IMR-90 (cell line): ENCODE measurements around the gene EXPH5. TPM values are rescaled to one million over a fixed set of nuclear protein-coding genes. Genes with fewer than 3 reads are reported as not detected.

Experiments used
- ATAC-seq: fragments of 200-7000 bp; cut with Tn5 transposase; 2 replicates; pipeline ENCODE4 v1.9.1; 2020; ENCODE audit warnings: low read depth, mild to moderate bottlenecking, moderate library complexity
- BruUV-seq: library from RNA; stranded (reverse); fragments of 400-500 nt; replicated peaks from 2 replicates; lab custom pipeline; 2021; lab: Mats Ljungman, UMichigan
- CTCF ChIA-PET: fragments of 300-600 bp; formaldehyde crosslinking; extraction: SDS; loops from one replicate; lab custom pipeline; 2021; ENCODE audit warnings: antibody characterized with exemption; lab: Yijun Ruan, JAX
- POLR2A ChIA-PET: fragments of 300-600 bp; sonication (Branson Sonifier 250); formaldehyde crosslinking; loops from one replicate; lab custom pipeline; 2022; ENCODE audit warnings: antibody characterized with exemption; ENCODE audit not compliant: unreplicated experiment; lab: Charles Lee
- DNase-seq: peaks from one replicate; pipeline ENCODE4 v3.0.0; 2013
- H2AFZ ChIP-seq: replicated peaks from 2 replicates; pipeline ENCODE3; 2013; ENCODE audit warnings: low read length, mild to moderate bottlenecking; ENCODE audit not compliant: poor library complexity
- H2AK5ac ChIP-seq: 2 replicates; pipeline ENCODE4 v1.6.1; 2013; ENCODE audit warnings: low read depth, low read length, inconsistent platforms
- H2AK9ac ChIP-seq: replicated peaks from 2 replicates; pipeline ENCODE3; 2013; ENCODE audit warnings: mild to moderate bottlenecking, low read depth, low read length, moderate library complexity; ENCODE audit not compliant: poor library complexity
- H2BK120ac ChIP-seq: 2 replicates; pipeline ENCODE4 v1.6.1; 2013; ENCODE audit warnings: low read depth, low read length, inconsistent platforms
- H2BK15ac ChIP-seq: 3 replicates; pipeline ENCODE4 v1.6.1; 2013; ENCODE audit warnings: low read depth, low read length, inconsistent platforms
- H2BK20ac ChIP-seq: 2 replicates; pipeline ENCODE4 v1.6.1; 2013; ENCODE audit warnings: low read depth, mild to moderate bottlenecking, inconsistent platforms, low read length, moderate library complexity
- H2BK5ac ChIP-seq: 2 replicates; pipeline ENCODE4 v1.6.1; 2013; ENCODE audit warnings: mild to moderate bottlenecking, low read depth, low read length, inconsistent platforms; ENCODE audit not compliant: poor library complexity, severe bottlenecking
- H3K14ac ChIP-seq: replicated peaks from 2 replicates; pipeline ENCODE4 v1.6.1; 2013; ENCODE audit warnings: low read depth, low read length, inconsistent platforms
- H3K18ac ChIP-seq: 2 replicates; pipeline ENCODE4 v1.6.1; 2013; ENCODE audit warnings: low read depth, low read length, control low read depth
- H3K23ac ChIP-seq: 2 replicates; pipeline ENCODE4 v1.6.1; 2013; ENCODE audit warnings: low read depth, low read length, inconsistent platforms
- H3K27ac ChIP-seq: 2 replicates; pipeline ENCODE4 v1.5.1; 2013; ENCODE audit warnings: mild to moderate bottlenecking, control low read depth, low read length; ENCODE audit not compliant: insufficient read depth
- H3K27me3 ChIP-seq: 2 replicates; pipeline ENCODE4 v1.6.1; 2013; ENCODE audit warnings: low read length; ENCODE audit not compliant: control insufficient read depth, insufficient read depth
- H3K36me3 ChIP-seq: 2 replicates; pipeline ENCODE4 v1.6.1; 2013; ENCODE audit warnings: low read length, mixed read lengths; ENCODE audit not compliant: control insufficient read depth, insufficient read depth
- H3K4ac ChIP-seq: 2 replicates; pipeline ENCODE4 v1.6.1; 2013; ENCODE audit warnings: low read depth, low read length, inconsistent platforms
- H3K4me1 ChIP-seq: 2 replicates; pipeline ENCODE4 v1.6.1; 2013; ENCODE audit warnings: low read length, mixed read lengths; ENCODE audit not compliant: control insufficient read depth, insufficient read depth
- H3K4me2 ChIP-seq: 2 replicates; pipeline ENCODE4 v1.6.1; 2013; ENCODE audit warnings: low read depth, mild to moderate bottlenecking, control low read depth, low read length, moderate library complexity
- H3K4me3 ChIP-seq: 2 replicates; pipeline ENCODE4 v1.5.1; 2013; ENCODE audit warnings: low read depth, mild to moderate bottlenecking, control low read depth, low read length, moderate library complexity; ENCODE audit not compliant: insufficient read depth
- H3K56ac ChIP-seq: 2 replicates; pipeline ENCODE4 v1.6.1; 2013; ENCODE audit warnings: low read length, inconsistent platforms; ENCODE audit not compliant: insufficient read depth; ENCODE audit errors: extremely low read depth
- H3K79me1 ChIP-seq, 2 experiments: 2 replicates each; pipeline ENCODE4 v1.6.1; 2013; ENCODE audit warnings: low read length in 2 of 2, inconsistent platforms in 1 of 2, low read depth in 1 of 2
- H3K9ac ChIP-seq: 2 replicates; pipeline ENCODE4 v1.6.1; 2013; ENCODE audit warnings: low read depth, low read length, control low read depth
- H3K9me1 ChIP-seq: 2 replicates; pipeline ENCODE4 v1.6.1; 2013; ENCODE audit warnings: low read length, inconsistent platforms; ENCODE audit not compliant: insufficient read depth
- H3K9me3 ChIP-seq: 2 replicates; pipeline ENCODE4 v1.6.1; 2013; ENCODE audit warnings: low read length; ENCODE audit not compliant: control insufficient read depth, insufficient read depth
- H4K20me1 ChIP-seq: 2 replicates; pipeline ENCODE4 v1.6.1; 2013; ENCODE audit warnings: low read length, inconsistent platforms; ENCODE audit not compliant: insufficient read depth
- H4K5ac ChIP-seq: 2 replicates; pipeline ENCODE4 v1.6.1; 2013; ENCODE audit warnings: mild to moderate bottlenecking, low read depth, low read length, control low read depth
- H4K8ac ChIP-seq, 2 experiments: 2 replicates each; pipeline ENCODE4 v1.6.1; 2013; ENCODE audit warnings: low read depth in 2 of 2, low read length in 2 of 2, control low read depth in 1 of 2, inconsistent platforms in 1 of 2
- H4K91ac ChIP-seq: 2 replicates; pipeline ENCODE4 v1.6.1; 2013; ENCODE audit warnings: low read depth, low read length, inconsistent platforms; ENCODE audit not compliant: insufficient read depth
- CEBPB ChIP-seq: IDR thresholded peaks from 2 replicates; pipeline ENCODE4 v1.6.1; 2012; ENCODE audit warnings: low read depth, low read length, improper control_type of control experiment
- ELK1 ChIP-seq: fragments of 150-350 bp; IDR thresholded peaks from 2 replicates; pipeline ENCODE4 v1.6.1; 2016; ENCODE audit warnings: low read depth, mild to moderate bottlenecking, low read length, moderate library complexity, borderline replicate concordance
- MXI1 ChIP-seq: IDR thresholded peaks from 2 replicates; pipeline ENCODE4 v1.6.1; 2012; ENCODE audit warnings: low read depth, mild to moderate bottlenecking, low read length, moderate library complexity, borderline replicate concordance
- POLR2A ChIP-seq: IDR thresholded peaks from 2 replicates; pipeline ENCODE4 v1.6.1; 2012; ENCODE audit warnings: mild to moderate bottlenecking, low read depth, low read length
- SMC3 ChIP-seq: fragments of 150-350 bp; IDR thresholded peaks from 2 replicates; pipeline ENCODE4 v1.6.1; 2016; ENCODE audit warnings: low read depth, mild to moderate bottlenecking, antibody characterized with exemption, low read length, moderate library complexity
- USF2 ChIP-seq: fragments of 150-350 bp; IDR thresholded peaks from 2 replicates; pipeline ENCODE4 v1.6.1; 2017; ENCODE audit warnings: mild to moderate bottlenecking, antibody characterized with exemption, low read length, low read depth
- WGBS, 2 experiments: methylation state at CpG; one replicate each; pipeline versions ENCODE4 v1.1.5 to v1.1.7; 2013; ENCODE audit warnings: missing lambda C conversion rate in 2 of 2; ENCODE audit not compliant: insufficient read length in 1 of 2; ENCODE audit errors: extremely low coverage in 2 of 2; 5-methylcytosine and 5-hydroxymethylcytosine counted together
- dilution Hi-C: fragments of 300-500 bp; cut with HindIII; formaldehyde crosslinking; loops from one replicate; pipeline ENCODE4 v1.14.3; 2018; ENCODE audit warnings: low sequenced_read_pairs; ENCODE audit not compliant: unreplicated experiment
- in situ Hi-C: fragments of 300-500 bp; cut with MboI; formaldehyde crosslinking; loops from 3 replicates; pipeline ENCODE4 v1.14.3; 2019; ENCODE audit warnings: low sequenced_read_pairs, inconsistent platforms, mixed read lengths
- intact Hi-C: fragments of 100-400 bp; cut with micrococcal nuclease; formaldehyde crosslinking; loops from 2 replicates; pipeline ENCODE4 v1.10.0; 2022
- polyA plus RNA-seq, 3 experiments: library from polyadenylated mRNA; depleted of rRNA; stranded (reverse); fragments of >200 nt; gene quantifications; 2 replicates each; pipeline ENCODE4 v1.2.3, GENCODE V29; 2012; ENCODE audit warnings: low replicate concordance in 1 of 3
- total RNA-seq: library from RNA; depleted of rRNA; stranded (reverse); fragments of >200 nt; gene quantifications from 2 replicates; pipeline ENCODE4 v1.2.3, GENCODE V29; 2012

The EXPH5 gene
- total and polyA plus RNA-seq, 2 of the 4 experiments (the other 2 are of a cell fraction): 0.05 to 0.72 TPM

- no TSS peak for BruUV-seq
- in situ Hi-C loops: no loop called here
- CTCF ChIA-PET: no interaction called here
Measured at GRCh38 chr11:108568195-108568858, 25.2 kb downstream of the EXPH5 start.

More at GRCh38 chr11:108568195-108568858, 25.2 kb downstream of the EXPH5 start:
- ATAC-seq (no peak), DNase-seq (no peak)
- no peak overlapping the region for H2AK9ac ChIP-seq
- no peaks in the 10 kb centered on the region for H3K36me3 ChIP-seq
- no peak overlapping the region for H3K27ac ChIP-seq
- H3K56ac ChIP-seq: no peak overlapping the region
- no peaks in the 10 kb centered on the region; the same call in 1 of the 2 replicates for H3K9me1 ChIP-seq
- H2AK5ac ChIP-seq: no peak overlapping the region
- no peak overlapping the region for H3K4me2 ChIP-seq
- no peak overlapping the region for H2BK15ac ChIP-seq
- H3K27me3 ChIP-seq: no peaks in the 10 kb centered on the region
- H2BK20ac ChIP-seq: no peak overlapping the region
- H2AFZ ChIP-seq: no peak overlapping the region
- intact Hi-C loops: no loop called here
- TF ChIP-seq CEBPB (no peak), MXI1 (no peak), POLR2A (no peak), ELK1 (no peak), SMC3 (no peak), USF2 (no peak)
- POLR2A ChIA-PET: no interaction called here
- H4K8ac ChIP-seq: no peak overlapping the region
- H3K4ac ChIP-seq: no peak overlapping the region
- H2BK120ac ChIP-seq: no peak overlapping the region
- no peak overlapping the region for H4K91ac ChIP-seq
- H3K4me1 ChIP-seq: peaks cover under 1% of the 10 kb centered on the region
- no peak overlapping the region for H3K4me3 ChIP-seq
- dilution Hi-C loops: no loop called here
- H2BK5ac ChIP-seq: no peak overlapping the region
- H3K18ac ChIP-seq: no peak overlapping the region
- H4K20me1 ChIP-seq: no peaks in the 10 kb centered on the region
- no peaks in the 10 kb centered on the region for H3K9me3 ChIP-seq
- 45% methylated on average over 3 of the region's 11 CpGs; no CpG with 5 or more reads in 1 of the 2 experiments for WGBS, 2 experiments
- no peak overlapping the region for H3K9ac ChIP-seq
- no peak overlapping the region for H3K23ac ChIP-seq
- H3K79me1 ChIP-seq: no peaks in the 10 kb centered on the region
- no peak overlapping the region for H4K5ac ChIP-seq
- H3K14ac ChIP-seq: no peak overlapping the region
